Cardiac ventricle fibroblast (primary cell): ENCODE results near the gene MRPL48. TPM values are rescaled to one million over a fixed set of nuclear protein-coding genes. Genes with fewer than 3 reads are reported as not detected.

Source experiments
- total RNA-seq: library from RNA; depleted of rRNA; stranded (reverse); fragments of >200 nt; gene quantifications from 2 replicates; pipeline ENCODE4 v1.2.3, GENCODE V29; 2015

Gene MRPL48
- total RNA-seq, result 17.5 and 25.1 TPM in 2 replicates

DNA sequence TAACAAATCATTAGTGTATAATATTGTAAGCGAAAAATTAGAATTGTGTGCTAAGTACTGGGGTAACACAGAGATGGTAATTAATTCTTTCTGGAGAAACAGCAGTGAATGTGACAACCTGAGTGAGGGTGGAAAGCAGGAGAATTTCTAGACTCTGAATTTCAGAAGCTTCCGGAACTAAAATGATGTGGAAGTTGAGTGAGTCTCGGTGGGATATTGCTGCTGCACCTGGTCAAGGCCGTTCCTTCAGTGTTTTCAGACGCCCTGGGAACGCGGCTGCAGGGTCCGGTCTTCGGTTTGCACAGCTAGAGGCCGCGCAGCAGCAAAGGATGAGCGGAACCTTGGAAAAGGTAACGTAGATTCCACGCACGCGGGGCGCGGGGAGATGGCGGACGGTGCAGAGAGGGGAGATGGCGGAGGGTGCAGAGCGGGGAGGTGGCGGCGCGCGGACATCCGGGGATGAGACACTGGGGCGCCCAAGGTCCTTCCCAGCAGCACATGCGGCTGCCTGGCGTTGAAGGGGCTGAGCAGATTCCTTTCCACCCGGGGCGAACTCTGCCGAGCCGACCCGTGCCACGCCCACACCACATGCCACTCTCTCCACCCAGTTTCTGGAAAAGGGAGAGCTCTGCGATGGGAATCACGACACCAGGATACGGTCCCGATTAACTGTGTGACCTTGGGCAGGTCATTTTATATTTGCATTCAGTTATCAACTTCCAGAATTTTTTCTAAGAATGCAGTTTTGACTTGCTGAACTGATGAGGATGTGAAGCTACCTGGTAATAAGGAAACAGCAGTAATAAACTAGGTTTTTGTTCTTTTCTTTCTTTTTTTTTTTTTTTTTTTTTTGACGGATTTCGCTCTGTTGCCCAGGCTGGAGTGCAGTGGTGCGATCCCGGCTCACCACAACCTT, at the start of gene MRPL48:
MRPL48 (plus strand) TSS at position 232 of the 916 bp plus-strand sequence; CDS start at position 330, 98 bp downstream.

DNA sequence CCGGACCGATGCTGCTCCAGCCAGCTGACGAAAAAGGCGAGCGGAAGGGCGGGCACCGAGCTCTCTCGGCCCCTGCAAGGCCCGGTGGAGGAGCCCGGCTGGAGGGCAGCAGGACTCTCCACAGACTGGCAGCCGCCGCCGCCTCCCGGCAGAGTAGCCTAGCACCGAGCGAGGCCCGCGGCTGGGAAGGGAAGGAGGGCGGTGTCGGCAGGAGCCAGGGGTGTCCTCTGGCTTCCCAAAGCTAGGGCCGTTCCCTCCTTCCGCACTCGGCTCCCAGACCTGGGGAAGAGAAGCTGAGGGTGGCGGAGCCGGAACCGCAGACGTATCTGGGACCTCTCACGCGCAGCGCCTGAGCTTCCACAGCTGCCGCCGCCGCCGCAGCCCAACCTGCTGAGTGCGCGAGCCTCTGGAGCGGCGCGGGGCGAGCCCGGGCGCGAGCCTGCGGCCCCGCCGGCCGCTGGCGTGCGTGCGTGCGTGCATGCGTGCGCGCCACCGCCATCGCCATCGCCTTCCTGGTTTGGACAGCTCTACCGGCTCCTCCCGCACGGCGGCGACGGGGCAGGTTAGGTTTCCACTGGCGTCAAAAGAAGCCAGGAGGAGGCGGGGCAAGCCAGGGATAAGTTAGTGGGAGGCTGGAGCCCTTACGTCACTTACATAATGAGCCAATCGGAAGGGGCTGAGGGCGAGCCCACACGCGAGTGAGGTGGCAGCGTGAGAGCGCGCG, 26.8 kb upstream of the MRPL48 start, which contains the start of gene RAB6A:
RAB6A (minus strand) TSS at position 396 of the 724 bp plus-strand sequence. CDS start 439 bp downstream, outside the sequence.

DNA sequence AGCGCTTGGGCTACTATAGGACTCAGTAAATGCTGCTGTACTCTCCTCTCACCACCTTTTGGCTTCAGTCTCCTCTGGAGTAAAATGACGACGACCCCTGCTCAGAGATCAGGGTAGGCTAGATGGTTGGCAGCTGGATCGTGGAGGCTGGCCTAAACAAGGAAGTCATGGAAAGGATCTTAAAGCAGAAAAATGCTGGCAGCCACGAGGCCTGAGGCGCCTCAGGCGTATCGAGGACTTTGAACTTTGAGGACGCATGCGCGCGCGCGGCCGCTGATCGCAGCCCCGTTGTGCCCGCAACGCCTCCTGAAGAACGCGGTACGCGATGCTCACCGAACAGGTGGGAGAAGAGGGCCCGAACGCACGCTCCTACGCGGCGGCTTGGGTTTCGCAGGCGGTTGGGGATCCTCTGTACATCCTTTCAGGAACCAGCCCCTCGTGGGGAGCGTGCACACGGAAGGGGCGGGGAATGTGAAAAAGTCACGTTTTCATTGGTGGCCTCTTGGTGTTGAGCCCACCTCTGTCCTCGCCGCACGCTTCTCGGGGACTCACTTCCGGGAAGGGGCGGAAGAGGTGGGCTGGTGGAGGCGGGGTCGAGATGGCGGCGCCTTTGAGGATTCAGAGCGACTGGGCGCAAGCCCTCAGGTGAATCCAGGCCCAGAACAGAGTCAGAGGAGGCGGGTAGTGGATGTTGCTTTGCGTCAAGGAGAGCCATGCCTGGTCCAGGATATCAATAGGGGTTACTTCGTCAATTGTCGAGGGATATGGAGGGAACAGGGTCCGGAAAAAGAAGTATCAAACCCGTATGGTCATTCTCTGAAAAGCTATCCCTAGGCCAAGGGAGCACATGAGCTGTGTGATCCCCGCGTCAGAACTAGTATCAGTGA, 89.0 kb downstream of the MRPL48 start, which contains the start of the genes COA4 and PAAF1:
COA4 (minus strand) TSS at position 423 of the 887 bp plus-strand sequence. CDS start 3,468 bp downstream, outside the sequence.
PAAF1 (plus strand) TSS at position 576 of the 887 bp plus-strand sequence; CDS start at position 599, 23 bp downstream.

Other genes with a start within 250 kb of the MRPL48 start
- 25.0 and 29.2 TPM in 2 replicates for gene FAM168A, start 189.8 kb upstream of the MRPL48 start, total RNA-seq
- 0.62 and 5.6 TPM in 2 replicates for gene PLEKHB1, start 141.3 kb upstream of the MRPL48 start, total RNA-seq
- gene RAB6A, start 26.8 kb upstream of the MRPL48 start, total RNA-seq, result 109 and 115 TPM in 2 replicates
- 58.5 and 64.4 TPM in 2 replicates for gene COA4, start 89.0 kb downstream of the MRPL48 start, total RNA-seq
- 10.7 and 14.1 TPM in 2 replicates for gene PAAF1, start 89.1 kb downstream of the MRPL48 start, total RNA-seq
- not detected in 2 replicates for gene DNAJB13, start 163.2 kb downstream of the MRPL48 start, total RNA-seq
- gene UCP2, start 195.0 kb downstream of the MRPL48 start, total RNA-seq, result 0.50 TPM in 1 of 2 replicates, not detected in the other
- 0.50 TPM in 1 of 2 replicates, not detected in the other for gene UCP3, start 221.2 kb downstream of the MRPL48 start, total RNA-seq